Calu3 (cell line): ENCODE data around the gene CHST5. TPM values are rescaled to one million over a fixed set of nuclear protein-coding genes. Genes with fewer than 3 reads are reported as not detected.

Experiments
- BruUV-seq: library from RNA; stranded (reverse); fragments of 400-500 nt; replicated peaks from 2 replicates; lab custom pipeline; 2021; lab: Mats Ljungman, UMichigan
- CTCF ChIA-PET: fragments of 300-600 bp; sonication (Branson Sonifier 250); formaldehyde crosslinking; loops from one replicate; lab custom pipeline; 2022; ENCODE audit warnings: antibody characterized with exemption; lab: Charles Lee
- DNase-seq: peaks from one replicate; pipeline ENCODE4 v3.0.0; 2022
- H3K27ac Mint-ChIP-seq: one replicate; pipeline ENCODE4 v1.8.0; 2022; ENCODE audit warnings: mixed read lengths; ENCODE audit not compliant: unreplicated experiment
- H3K27me3 Mint-ChIP-seq: one replicate; pipeline ENCODE4 v1.8.0; 2022; ENCODE audit warnings: mixed read lengths; ENCODE audit not compliant: unreplicated experiment
- H3K36me3 Mint-ChIP-seq: one replicate; pipeline ENCODE4 v1.8.0; 2022; ENCODE audit warnings: mild to moderate bottlenecking, moderate library complexity, mixed read lengths; ENCODE audit not compliant: insufficient read depth, unreplicated experiment
- H3K4me1 Mint-ChIP-seq: one replicate; pipeline ENCODE4 v1.8.0; 2022; ENCODE audit warnings: mild to moderate bottlenecking, low read depth, mixed read lengths; ENCODE audit not compliant: unreplicated experiment
- H3K4me3 Mint-ChIP-seq: one replicate; pipeline ENCODE4 v1.8.0; 2022; ENCODE audit warnings: mild to moderate bottlenecking, low read depth, moderate library complexity, mixed read lengths; ENCODE audit not compliant: unreplicated experiment
- H3K9me3 Mint-ChIP-seq: one replicate; pipeline ENCODE4 v1.8.0; 2022; ENCODE audit warnings: low read depth, mixed read lengths; ENCODE audit not compliant: unreplicated experiment
- CTCF ChIP-seq: fragments of 200-600 bp; IDR thresholded peaks from one replicate; pipeline ENCODE4 v1.8.0; 2022; ENCODE audit warnings: antibody characterized with exemption; ENCODE audit not compliant: unreplicated experiment
- intact Hi-C: fragments of 100-400 bp; cut with micrococcal nuclease; formaldehyde crosslinking; loops from one replicate; pipeline ENCODE4 v1.10.0; 2022; ENCODE audit not compliant: unreplicated experiment
- total RNA-seq: library from RNA; stranded (reverse); gene quantifications from 2 replicates; pipeline ENCODE4 v1.2.3, GENCODE V29; 2022

The CHST5 gene
- total RNA-seq, 1 experiment from 2014 or later: 0.64 TPM

GRCh38 chr16:75483222-75483621 is 52.7 kb downstream of the CHST5 start:
- H3K4me3 Mint-ChIP-seq: peak overlapping the region; percentile 51
- H3K4me1 Mint-ChIP-seq: peaks cover 45% of the 10 kb centered on the region
- peak overlapping the region; percentile 82 for H3K27ac Mint-ChIP-seq
- peaks cover 7% of the 10 kb centered on the region for H3K36me3 Mint-ChIP-seq
- H3K9me3 Mint-ChIP-seq: no peaks in the 10 kb centered on the region
- CTCF ChIA-PET: interaction anchor here (0.6 to 2.2 kb wide), 7 partner anchors 12 to 140 kb away, joined by 3 to 14 read pairs (median 4); partner anchors contain the start of genes ADAT1 and CHST6
- H3K27me3 Mint-ChIP-seq: peaks cover 4% of the 10 kb centered on the region
- peak; percentile 72 for DNase-seq
- intact Hi-C loops: no loop called here
- BruUV-seq: no TSS peak
- no peak for TF ChIP-seq CTCF

GRCh38 chr16:75482434-75483205 is 53.3 kb downstream of the CHST5 start:
- no TSS peak for BruUV-seq
- no peak for TF ChIP-seq CTCF
- H3K27ac Mint-ChIP-seq: peak overlapping the region; percentile 82
- H3K4me3 Mint-ChIP-seq: no peak overlapping the region
- peaks cover 10% of the 10 kb centered on the region for H3K27me3 Mint-ChIP-seq
- CTCF ChIA-PET: interaction anchor here (0.8 to 2.2 kb wide), 6 partner anchors 12 to 140 kb away, joined by 3 to 14 read pairs (median 4); partner anchors contain the start of genes ADAT1 and CHST6
- DNase-seq: peak; percentile 26
- H3K4me1 Mint-ChIP-seq: peaks cover 51% of the 10 kb centered on the region
- peaks cover 7% of the 10 kb centered on the region for H3K36me3 Mint-ChIP-seq
- H3K9me3 Mint-ChIP-seq: no peaks in the 10 kb centered on the region
- intact Hi-C loops: no loop called here

- CTCF ChIA-PET: no interaction called here
- no TSS peak for BruUV-seq
- Mint-ChIP-seq H3K36me3 (peaks cover 7% of the 10 kb centered on the region), H3K27ac (no peak overlapping the region), H3K9me3 (no peaks in the 10 kb centered on the region), H3K4me3 (no peak overlapping the region), H3K4me1 (peaks cover 49% of the 10 kb centered on the region), H3K27me3 (peaks cover 15% of the 10 kb centered on the region)
- no peak for TF ChIP-seq CTCF
- intact Hi-C loops: no loop called here
- no peak for DNase-seq
Observed at GRCh38 chr16:75481475-75481874, 54.4 kb downstream of the CHST5 start.

- H3K27ac Mint-ChIP-seq: no peak overlapping the region
- peaks cover 15% of the 10 kb centered on the region for H3K27me3 Mint-ChIP-seq
- CTCF ChIA-PET: no interaction called here
- peaks cover 7% of the 10 kb centered on the region for H3K36me3 Mint-ChIP-seq
- H3K4me3 Mint-ChIP-seq: no peak overlapping the region
- peaks cover 30% of the 10 kb centered on the region for H3K4me1 Mint-ChIP-seq
- no peak for TF ChIP-seq CTCF
- no peaks in the 10 kb centered on the region for H3K9me3 Mint-ChIP-seq
- intact Hi-C loops: no loop called here
- DNase-seq: no peak
- no TSS peak for BruUV-seq
Observed at GRCh38 chr16:75479421-75479990, 56.4 kb downstream of the CHST5 start.

Other genes starting within 250 kb of the CHST5 start
- 64.1 and 70.9 TPM in 2 replicates for gene CFDP1, start 102.6 kb downstream of the CHST5 start, total RNA-seq
- 48.4 and 52.5 TPM in 2 replicates for gene TMEM170A, start 71.4 kb downstream of the CHST5 start, total RNA-seq
- gene CHST6, start 40.7 kb downstream of the CHST5 start, total RNA-seq: 3.3 and 4.3 TPM in 2 replicates
- 17.6 and 23.8 TPM in 2 replicates for gene TMEM231, start 20.1 kb upstream of the CHST5 start, total RNA-seq
- gene GABARAPL2, start 30.3 kb upstream of the CHST5 start, total RNA-seq: 112 and 123 TPM in 2 replicates
- 90.4 and 111 TPM in 2 replicates for gene ADAT1, start 87.2 kb upstream of the CHST5 start, total RNA-seq
- gene KARS1, start 111.6 kb upstream of the CHST5 start, total RNA-seq: 198 and 207 TPM in 2 replicates
- gene TERF2IP, start 111.7 kb upstream of the CHST5 start, total RNA-seq: 45.3 and 48.3 TPM in 2 replicates
- gene CPHXL2, start 140.9 kb upstream of the CHST5 start, total RNA-seq: not detected in 2 replicates
- not detected in 2 replicates for gene DUXB, start 165.4 kb upstream of the CHST5 start, total RNA-seq
- not detected in 2 replicates for gene CPHXL, start 190.4 kb upstream of the CHST5 start, total RNA-seq